Measurements from ENCODE around the gene TNKS1BP1. TPM values are rescaled to one million over a fixed set of nuclear protein-coding genes. Genes with fewer than 3 reads are reported as not detected.

Gene TNKS1BP1
- total and polyA plus RNA-seq, 9 of the 15 experiments (the other 6 are each of a cell fraction or from before 2014, with no cell fraction given), result 1.1 to 47.2 (median 10.9) TPM

DNA sequence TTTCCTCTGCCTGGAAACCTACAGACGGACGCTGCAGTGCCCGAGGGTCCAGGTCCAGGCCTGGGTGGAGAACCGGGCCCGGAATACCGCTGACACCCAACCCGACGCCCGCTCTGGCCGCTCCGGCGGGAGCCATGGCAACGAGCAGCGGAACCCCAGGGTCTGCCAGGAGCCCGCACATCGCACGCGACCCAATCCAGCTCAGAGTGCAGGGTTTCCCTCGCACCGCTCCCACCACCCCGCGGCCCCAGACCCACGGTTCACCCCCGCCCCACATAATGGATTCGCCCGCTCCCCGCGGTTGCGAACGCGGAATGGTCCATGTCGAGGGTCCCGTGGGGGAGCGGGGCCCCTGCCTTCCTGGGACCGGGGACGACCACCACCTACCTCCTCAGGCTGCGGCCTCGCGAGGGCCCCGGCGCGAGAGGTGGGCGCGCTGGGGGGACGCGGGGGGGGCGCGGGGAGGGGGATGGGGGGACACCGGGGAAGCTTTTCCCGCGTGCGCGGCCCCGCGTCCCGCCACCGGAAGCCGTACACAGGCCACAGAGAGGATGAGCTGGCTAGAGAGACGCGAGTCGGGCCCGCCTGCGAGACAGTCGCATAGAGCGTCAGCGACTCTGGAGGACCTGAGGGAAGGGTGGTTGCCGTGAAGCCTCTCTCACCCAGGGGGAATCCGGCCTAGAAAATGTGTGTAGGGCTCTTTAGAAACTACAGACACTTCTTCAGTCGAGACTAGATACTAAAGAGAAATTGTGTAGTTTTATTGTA lies 10.8 kb upstream of the TNKS1BP1 start, which contains the start of gene SSRP1 (continued):
- TF ChIP-seq, protein P1, sequence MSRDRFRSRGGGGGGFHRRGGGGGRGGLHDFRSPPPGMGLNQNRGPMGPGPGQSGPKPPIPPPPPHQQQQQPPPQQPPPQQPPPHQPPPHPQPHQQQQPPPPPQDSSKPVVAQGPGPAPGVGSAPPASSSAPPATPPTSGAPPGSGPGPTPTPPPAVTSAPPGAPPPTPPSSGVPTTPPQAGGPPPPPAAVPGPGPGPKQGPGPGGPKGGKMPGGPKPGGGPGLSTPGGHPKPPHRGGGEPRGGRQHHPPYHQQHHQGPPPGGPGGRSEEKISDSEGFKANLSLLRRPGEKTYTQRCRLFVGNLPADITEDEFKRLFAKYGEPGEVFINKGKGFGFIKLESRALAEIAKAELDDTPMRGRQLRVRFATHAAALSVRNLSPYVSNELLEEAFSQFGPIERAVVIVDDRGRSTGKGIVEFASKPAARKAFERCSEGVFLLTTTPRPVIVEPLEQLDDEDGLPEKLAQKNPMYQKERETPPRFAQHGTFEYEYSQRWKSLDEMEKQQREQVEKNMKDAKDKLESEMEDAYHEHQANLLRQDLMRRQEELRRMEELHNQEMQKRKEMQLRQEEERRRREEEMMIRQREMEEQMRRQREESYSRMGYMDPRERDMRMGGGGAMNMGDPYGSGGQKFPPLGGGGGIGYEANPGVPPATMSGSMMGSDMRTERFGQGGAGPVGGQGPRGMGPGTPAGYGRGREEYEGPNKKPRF (IDR thresholded peaks at IDR 0.05; ENCODE audit: low read depth, low read length), result no peak
- TF ChIP-seq GABPB1 (CRISPR knock-in tag; IDR thresholded peaks at IDR 0.05) (peak; percentile 90), ELF4 (CRISPR knock-in tag; IDR thresholded peaks at IDR 0.05) (no peak), BHLHE40 (IDR thresholded peaks at IDR 0.05; ENCODE audit: low read length) (peak; percentile 56), HCFC1 (IDR thresholded peaks at IDR 0.05; ENCODE audit: low read depth, low read length) (peak; percentile 78), SIN3B (IDR thresholded peaks at IDR 0.05; ENCODE audit: low read depth) (no peak), EP400 (IDR thresholded peaks at IDR 0.05) (peak; percentile 86)
- TF ChIP-seq, protein P2, sequence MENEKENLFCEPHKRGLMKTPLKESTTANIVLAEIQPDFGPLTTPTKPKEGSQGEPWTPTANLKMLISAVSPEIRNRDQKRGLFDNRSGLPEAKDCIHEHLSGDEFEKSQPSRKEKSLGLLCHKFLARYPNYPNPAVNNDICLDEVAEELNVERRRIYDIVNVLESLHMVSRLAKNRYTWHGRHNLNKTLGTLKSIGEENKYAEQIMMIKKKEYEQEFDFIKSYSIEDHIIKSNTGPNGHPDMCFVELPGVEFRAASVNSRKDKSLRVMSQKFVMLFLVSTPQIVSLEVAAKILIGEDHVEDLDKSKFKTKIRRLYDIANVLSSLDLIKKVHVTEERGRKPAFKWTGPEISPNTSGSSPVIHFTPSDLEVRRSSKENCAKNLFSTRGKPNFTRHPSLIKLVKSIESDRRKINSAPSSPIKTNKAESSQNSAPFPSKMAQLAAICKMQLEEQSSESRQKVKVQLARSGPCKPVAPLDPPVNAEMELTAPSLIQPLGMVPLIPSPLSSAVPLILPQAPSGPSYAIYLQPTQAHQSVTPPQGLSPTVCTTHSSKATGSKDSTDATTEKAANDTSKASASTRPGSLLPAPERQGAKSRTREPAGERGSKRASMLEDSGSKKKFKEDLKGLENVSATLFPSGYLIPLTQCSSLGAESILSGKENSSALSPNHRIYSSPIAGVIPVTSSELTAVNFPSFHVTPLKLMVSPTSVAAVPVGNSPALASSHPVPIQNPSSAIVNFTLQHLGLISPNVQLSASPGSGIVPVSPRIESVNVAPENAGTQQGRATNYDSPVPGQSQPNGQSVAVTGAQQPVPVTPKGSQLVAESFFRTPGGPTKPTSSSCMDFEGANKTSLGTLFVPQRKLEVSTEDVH (IDR thresholded peaks at IDR 0.05; ENCODE audit: low read depth, partially characterized antibody), result peak; percentile 80
- TF ChIP-seq, protein P3, sequence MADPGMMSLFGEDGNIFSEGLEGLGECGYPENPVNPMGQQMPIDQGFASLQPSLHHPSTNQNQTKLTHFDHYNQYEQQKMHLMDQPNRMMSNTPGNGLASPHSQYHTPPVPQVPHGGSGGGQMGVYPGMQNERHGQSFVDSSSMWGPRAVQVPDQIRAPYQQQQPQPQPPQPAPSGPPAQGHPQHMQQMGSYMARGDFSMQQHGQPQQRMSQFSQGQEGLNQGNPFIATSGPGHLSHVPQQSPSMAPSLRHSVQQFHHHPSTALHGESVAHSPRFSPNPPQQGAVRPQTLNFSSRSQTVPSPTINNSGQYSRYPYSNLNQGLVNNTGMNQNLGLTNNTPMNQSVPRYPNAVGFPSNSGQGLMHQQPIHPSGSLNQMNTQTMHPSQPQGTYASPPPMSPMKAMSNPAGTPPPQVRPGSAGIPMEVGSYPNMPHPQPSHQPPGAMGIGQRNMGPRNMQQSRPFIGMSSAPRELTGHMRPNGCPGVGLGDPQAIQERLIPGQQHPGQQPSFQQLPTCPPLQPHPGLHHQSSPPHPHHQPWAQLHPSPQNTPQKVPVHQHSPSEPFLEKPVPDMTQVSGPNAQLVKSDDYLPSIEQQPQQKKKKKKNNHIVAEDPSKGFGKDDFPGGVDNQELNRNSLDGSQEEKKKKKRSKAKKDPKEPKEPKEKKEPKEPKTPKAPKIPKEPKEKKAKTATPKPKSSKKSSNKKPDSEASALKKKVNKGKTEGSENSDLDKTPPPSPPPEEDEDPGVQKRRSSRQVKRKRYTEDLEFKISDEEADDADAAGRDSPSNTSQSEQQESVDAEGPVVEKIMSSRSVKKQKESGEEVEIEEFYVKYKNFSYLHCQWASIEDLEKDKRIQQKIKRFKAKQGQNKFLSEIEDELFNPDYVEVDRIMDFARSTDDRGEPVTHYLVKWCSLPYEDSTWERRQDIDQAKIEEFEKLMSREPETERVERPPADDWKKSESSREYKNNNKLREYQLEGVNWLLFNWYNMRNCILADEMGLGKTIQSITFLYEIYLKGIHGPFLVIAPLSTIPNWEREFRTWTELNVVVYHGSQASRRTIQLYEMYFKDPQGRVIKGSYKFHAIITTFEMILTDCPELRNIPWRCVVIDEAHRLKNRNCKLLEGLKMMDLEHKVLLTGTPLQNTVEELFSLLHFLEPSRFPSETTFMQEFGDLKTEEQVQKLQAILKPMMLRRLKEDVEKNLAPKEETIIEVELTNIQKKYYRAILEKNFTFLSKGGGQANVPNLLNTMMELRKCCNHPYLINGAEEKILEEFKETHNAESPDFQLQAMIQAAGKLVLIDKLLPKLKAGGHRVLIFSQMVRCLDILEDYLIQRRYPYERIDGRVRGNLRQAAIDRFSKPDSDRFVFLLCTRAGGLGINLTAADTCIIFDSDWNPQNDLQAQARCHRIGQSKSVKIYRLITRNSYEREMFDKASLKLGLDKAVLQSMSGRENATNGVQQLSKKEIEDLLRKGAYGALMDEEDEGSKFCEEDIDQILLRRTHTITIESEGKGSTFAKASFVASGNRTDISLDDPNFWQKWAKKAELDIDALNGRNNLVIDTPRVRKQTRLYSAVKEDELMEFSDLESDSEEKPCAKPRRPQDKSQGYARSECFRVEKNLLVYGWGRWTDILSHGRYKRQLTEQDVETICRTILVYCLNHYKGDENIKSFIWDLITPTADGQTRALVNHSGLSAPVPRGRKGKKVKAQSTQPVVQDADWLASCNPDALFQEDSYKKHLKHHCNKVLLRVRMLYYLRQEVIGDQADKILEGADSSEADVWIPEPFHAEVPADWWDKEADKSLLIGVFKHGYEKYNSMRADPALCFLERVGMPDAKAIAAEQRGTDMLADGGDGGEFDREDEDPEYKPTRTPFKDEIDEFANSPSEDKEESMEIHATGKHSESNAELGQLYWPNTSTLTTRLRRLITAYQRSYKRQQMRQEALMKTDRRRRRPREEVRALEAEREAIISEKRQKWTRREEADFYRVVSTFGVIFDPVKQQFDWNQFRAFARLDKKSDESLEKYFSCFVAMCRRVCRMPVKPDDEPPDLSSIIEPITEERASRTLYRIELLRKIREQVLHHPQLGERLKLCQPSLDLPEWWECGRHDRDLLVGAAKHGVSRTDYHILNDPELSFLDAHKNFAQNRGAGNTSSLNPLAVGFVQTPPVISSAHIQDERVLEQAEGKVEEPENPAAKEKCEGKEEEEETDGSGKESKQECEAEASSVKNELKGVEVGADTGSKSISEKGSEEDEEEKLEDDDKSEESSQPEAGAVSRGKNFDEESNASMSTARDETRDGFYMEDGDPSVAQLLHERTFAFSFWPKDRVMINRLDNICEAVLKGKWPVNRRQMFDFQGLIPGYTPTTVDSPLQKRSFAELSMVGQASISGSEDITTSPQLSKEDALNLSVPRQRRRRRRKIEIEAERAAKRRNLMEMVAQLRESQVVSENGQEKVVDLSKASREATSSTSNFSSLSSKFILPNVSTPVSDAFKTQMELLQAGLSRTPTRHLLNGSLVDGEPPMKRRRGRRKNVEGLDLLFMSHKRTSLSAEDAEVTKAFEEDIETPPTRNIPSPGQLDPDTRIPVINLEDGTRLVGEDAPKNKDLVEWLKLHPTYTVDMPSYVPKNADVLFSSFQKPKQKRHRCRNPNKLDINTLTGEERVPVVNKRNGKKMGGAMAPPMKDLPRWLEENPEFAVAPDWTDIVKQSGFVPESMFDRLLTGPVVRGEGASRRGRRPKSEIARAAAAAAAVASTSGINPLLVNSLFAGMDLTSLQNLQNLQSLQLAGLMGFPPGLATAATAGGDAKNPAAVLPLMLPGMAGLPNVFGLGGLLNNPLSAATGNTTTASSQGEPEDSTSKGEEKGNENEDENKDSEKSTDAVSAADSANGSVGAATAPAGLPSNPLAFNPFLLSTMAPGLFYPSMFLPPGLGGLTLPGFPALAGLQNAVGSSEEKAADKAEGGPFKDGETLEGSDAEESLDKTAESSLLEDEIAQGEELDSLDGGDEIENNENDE (IDR thresholded peaks at IDR 0.05; ENCODE audit: low read depth, low read length), result no peak
- TF ChIP-seq, protein P4, sequence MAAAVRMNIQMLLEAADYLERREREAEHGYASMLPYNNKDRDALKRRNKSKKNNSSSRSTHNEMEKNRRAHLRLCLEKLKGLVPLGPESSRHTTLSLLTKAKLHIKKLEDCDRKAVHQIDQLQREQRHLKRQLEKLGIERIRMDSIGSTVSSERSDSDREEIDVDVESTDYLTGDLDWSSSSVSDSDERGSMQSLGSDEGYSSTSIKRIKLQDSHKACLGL (CRISPR knock-in tag; IDR thresholded peaks at IDR 0.05; ENCODE audit: borderline replicate concordance, poor library complexity, severe bottlenecking), result no peak

All from K562 (cell line).